Stimulated activated CD8-positive, alpha-beta memory T cell treated with anti-CD3 and anti-CD28 coated beads, Interleukin-15, amount 100 ng/mL, for 4 hours (primary cell): ENCODE measurements around the gene RPUSD4.

Experiments used
- DNase-seq, 2 donors: peaks; one replicate each; pipeline ENCODE4 v3.0.0-alpha.2; 2020; ENCODE audit warnings: low read depth in 2 of 2

RPUSD4 gene

DNA sequence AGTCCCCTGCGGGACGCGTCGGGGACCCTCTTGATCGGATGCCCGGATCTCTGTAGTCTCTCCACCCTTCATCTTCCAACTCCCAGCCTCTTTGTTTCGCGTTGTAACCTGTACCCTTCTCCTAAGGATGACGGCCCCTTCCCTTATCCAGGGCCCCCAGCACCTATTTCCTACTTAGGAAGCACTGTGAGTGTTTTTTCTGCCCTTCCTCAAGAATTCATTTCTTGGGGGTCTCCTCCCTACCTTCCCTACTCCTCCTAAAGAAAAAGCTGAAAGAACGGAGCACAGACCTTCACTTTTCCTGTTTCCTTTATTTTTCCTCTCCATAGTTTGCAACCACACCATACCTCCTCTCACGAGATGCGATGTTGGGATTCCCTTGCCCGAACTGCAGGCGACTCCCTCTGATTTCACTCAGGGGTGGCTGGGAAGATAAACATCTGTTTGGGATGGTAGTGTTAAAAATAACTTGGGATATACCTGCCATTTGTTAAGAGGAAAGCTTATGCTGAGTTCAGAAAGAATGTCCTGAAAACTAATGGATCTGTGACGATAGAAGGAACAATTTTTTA lies 725 bp upstream of the RPUSD4 start:
- DNase-seq, result no peak

DNA sequence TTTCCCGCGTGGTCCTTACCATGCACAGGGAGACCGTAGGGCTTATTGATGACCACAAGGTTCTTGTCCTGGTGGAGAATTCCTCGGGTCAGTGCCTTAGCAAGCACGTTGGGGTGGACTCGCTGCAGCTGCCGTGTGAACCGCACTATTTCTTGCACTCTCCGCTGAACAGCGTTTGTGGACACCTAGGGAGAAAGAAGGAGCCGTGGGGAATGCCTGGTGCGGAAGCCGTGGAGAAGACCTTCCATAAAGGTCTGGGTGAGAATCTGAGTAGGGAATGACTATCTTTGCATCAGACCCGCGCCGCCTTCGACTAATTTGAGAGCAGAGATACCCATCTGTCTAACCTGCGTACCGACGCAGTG lies 597 bp downstream of the RPUSD4 start:
- DNase-seq, result no peak

DNA sequence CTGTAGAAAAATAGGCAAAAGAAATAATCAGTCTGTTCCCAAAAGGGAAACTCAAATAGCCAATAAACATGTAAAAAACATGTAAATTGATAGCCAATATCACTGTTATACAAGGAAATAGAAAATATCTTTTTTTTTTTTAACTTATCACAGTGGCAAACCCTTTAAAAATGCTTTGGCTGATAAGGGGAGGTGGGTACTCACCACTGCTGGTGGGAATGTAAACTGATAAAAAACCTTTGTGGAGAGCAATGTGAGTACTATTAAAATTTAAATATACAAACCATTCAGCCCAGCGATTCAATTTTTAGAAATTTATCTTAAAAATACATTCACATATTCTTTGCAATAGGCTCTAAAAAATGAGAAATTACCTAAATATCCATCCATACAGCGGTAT lies 3.6 kb downstream of the RPUSD4 start:
- DNase-seq, result no peak

DNA sequence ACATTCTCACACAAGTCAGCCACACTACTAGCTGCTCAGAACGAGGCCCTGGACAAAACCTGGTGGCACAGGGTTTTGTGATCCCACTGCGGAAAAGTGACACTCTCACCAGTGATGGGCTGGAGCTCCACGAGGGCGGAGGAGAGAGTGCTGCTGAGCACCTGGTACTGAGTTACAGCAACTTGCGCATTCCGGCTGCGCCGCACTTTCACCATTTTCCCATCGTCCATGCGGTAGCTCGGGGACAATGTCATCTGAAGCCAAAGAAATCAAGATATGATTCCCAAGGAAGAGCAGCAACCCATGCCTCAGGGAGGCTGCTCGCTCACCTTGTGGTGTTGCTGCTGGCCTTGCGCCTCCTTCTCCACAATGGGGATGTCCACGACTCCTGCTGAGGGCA lies 6.1 kb downstream of the RPUSD4 start:
- no peak for DNase-seq

DNA sequence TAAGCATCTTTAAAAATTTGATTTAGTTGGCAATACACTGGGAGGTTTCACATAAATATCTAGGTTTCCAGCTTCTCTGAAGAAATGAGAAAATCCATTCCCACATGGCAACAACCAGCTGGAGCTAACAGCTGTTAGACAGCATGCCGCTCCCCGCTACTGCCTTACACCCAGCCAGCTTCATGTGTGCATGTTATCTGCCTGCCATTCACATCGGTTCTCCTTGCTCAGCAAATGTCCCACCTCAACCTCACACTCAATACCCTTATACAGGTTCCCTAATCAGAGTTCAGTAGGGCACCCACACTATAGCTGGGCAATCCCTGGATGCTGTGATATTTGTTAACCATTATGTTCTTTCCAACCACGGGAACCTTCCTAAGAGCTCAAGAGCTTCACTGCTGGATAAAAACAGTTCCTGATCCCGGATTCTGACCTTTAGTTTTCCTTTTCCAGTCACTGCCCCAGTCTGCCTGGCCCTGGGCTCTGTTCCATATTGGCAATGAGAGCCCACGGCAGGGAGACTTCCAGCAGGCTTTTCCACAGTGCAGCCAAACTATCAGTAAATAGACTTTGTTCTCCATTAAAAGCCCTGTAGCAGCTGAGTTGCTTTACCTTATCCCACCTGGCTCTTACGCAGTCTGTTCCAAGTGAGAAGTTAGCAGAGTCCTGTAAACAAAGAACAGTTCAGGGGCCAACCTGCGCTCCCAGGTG lies 8.6 kb downstream of the RPUSD4 start:
- DNase-seq, result no peak

DNA sequence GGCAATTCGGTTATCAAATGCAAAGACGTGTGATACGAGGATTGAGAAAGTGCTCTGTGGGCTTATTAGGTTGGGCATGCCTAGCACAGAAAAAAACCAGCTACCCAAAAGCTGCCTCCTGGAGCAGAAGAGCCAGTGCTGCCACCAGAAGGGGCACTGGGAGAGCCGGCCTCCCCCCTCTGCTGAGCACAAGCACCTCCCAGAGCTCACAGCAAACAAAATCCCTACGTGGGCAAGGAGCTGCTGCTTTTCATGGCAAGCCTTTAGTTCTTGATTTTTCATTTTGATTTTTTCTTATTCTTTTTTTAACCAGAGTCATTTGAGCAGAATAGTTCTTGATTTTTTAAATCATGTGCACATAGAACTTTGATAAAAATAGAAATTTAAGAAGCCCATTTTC lies 12.8 kb downstream of the RPUSD4 start:
- DNase-seq, result no peak

DNA sequence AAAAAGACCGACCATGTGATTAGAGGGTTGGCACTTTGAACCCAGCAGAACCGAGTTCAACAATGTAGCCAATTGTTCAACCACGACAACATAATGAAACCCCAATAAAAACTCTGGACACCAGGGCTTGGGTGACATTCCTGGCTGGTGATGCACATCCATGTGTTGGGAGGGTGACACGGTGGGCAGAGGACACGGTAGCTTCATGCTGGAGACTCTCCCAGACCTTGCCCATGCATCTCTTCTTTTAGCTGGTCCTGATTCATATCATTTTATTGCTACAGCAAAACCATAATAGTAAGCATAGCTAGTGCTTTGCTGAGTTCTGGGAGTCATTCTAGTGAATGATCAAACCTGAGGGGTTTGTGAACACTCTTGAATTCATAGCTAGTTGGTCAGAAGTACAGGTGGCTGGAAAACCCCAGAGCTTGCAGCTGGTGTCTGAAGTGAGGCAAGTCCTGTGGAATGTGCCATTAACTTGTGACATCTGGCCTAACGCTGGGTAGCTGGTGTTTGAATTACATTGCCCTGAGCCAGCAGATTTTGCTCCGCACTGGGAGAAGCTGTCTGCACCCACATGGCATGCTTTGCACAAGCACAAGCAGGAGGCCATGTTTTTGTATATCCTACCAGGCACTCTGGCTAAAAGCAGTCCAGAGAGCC lies 14.0 kb downstream of the RPUSD4 start:
- DNase-seq, result no peak

DNA sequence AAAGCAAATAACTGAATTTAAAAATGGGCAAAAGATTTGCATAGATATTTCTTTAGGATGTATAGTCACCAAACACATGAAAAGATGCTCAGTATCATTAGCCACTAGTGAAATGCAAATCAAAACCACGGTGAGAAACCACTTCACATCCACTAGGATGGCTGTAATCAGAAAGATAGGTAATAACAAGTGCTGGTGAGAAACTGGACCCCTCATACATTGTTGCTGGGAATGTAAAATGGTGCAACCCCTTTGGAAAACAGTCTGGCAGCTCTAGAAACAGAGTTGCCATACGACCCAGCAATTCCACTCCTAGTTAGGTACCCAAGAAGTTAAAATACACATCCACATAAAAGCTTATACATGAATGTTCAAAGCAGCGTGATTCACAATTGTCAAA lies 16.3 kb downstream of the RPUSD4 start:
- no peak for DNase-seq

DNA sequence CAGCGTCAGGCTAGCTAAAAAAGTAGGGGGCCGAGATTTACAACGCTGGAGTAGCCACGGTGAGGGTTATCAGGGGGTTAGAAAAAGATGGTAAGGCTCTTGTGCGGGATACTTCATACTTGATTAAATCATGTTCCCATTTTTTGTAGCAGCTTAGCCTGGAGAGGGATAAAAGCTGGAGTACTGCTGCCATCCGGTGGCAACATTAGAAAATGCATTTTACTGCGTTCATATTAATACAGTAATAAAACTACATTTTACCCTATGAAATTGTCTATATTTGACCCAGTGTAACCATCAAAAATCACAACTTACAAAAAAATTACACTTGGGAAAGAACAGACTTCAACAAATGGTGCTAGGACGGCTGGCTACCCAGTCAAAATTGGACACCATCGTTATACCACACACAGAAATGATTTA lies 17.3 kb downstream of the RPUSD4 start:
- DNase-seq, result no peak

DNA sequence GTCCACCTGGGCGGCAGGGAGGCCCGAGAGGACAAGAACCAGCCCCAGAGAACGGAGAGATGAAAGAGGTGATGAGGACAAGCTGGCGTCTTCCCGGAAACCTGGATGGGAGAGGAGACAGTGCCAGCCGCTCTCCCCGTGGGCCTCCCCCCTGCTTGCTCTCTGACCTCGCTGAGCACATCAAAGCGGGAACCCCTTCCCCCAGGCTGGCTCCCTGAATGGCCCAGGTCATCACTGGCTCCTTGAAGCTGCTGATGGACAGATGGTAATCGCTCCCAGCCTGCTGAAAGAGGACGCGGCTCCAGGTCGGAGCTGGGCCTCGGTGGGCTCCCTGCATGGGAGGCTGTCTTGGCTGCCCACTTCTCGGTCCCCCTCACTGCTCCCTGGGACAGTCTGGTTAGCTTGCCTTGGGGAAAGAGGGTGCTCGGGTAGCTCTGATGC lies 18.4 kb downstream of the RPUSD4 start:
- DNase-seq, result no peak

DNA sequence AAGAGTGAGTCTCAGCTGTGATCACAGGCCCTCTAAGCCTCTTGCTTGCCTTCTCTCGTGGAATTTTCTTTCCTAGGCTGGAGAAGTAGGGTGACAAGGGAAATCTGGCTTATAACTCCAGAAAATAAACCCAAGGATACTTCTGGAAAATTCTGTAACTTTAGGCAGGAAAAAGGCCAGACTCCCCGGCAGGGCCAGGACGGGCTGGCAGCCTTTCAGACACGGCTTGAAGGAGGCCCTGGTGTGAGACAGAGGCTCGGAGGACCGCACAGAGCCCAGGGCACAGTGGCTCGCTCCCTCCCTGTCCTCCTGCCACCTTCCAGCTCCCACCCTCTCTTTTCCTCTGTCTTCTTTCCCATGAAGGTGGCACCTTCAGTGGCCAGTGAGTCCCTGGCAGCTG lies 19.1 kb downstream of the RPUSD4 start:
- no peak for DNase-seq

DNA sequence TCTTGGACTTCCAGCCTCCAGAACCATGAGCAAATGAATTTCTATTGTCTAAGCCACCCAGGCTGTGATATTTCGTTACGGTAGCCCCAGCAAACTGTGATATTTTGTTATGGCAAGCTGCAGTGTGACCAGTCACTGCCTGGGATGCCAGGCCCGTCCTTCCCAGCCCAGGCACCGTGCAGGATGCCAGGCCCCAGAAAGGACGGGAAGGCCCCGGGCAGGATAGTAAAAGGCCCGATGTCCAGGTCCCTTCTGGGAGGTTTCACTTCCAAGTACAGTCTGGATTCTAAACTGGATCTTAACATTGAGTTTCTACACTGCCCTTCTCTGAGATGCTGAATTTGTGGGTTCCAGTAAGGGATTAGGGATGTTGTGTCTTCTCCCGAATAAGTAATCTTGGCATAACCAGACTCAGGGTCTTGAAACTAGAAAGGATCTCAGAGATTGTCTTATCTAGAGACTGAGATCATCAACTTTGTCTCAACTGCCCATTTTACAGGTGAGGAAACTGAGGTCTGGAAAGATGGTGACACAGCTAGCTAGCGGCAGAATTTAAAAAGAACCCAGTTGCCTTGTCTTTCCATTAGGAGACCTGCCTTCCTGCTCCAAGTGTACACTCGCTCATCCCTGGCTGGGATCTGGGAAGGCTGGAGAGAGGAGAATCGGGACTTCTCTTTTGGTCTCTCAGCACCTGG lies 19.9 kb downstream of the RPUSD4 start:
- no peak for DNase-seq

DNA sequence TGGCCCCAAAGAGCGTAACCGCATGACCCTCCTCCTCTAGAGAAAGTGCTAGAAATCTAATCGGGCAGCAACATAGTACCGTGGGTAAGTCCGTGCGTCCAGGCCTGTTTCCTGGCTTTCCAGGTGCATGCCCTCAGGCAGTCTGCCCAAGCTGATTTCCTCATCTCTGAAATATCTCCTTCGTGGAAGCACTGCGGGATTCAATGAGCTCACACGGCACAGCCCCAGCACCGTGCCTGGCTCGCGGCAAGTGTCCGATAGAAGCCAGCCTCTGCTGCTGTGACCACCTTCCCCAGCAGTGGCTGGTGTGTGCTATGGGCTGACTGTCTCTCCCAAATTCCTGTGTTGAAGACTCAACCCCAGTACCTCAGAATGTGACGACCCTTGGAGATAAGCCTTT lies 20.7 kb downstream of the RPUSD4 start:
- DNase-seq, result no peak

DNA sequence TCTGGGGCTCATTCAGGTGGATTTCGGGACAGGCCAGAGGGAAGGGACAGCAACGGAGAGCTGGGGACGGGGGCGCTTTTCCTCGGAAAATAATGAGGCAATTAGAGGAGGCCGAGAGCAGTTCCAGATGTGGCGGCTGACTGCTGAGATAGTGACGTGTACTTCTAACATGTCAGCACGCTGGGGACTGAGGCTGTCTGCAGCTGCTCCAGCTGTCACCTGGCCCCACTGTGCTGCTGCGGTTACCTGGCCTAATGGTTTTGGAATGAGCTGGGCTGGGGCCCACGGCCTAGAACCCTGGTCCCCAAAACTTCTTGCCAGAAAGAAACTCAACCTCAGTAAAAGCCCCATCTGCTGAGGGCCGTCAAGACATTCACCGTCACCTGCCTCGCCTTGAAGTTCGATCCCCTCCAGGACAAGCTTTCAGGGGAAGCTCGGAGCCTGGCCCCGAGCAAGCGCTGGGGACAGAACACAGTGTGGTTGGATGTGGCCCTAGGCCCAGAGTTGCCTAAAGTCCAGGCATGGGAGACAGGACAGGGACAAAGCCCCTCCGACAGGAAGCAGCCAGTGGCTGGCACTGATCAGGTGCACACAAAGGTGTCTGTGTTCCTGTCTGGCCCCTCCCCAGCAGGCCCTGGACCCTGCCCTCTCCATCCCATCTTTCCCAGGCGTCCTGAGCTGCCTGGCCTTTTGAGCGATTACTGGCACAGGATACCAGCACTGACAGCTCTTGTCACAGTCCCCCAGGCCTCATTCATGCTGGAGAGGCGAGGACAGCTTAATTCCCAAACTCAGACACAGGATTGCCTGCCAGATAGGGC lies 22.1 kb downstream of the RPUSD4 start:
- DNase-seq, result no peak

DNA sequence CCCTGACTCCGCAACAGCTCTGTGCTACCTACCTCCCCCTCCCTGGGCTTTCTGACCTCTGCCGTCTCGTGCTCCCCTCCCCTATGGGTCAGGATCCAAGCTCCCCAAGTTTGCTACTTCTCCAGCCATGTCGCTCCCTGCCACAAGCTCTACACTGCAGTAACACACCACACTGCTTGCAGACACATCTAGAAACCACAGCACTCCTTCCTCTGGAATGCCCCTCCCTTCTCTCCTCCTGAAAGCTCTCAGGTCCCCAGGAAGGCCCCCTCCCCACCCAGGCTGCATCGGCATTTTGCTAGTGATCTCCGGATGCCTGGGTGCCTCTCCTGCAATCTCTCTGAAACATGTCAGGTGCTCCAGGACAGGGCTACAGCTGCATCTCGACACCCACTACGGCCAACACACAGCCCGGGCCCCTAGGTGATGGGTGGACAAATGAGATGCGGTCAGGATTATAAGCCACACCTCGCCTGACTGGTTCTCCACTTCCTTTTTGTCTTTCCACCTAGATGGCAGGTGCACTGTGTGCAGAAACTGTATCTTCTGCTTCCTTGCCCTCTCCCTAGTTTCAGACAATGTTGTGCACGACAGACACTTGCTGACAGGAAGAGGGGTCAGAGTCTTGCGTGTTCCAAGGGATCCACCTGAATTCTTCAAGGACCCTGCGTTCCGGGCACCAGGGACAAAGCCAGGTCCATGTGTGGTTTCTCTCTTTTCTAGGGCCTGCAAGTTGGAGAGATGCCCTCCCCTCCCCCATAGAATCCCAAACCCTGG lies 22.9 kb downstream of the RPUSD4 start:
- DNase-seq, result no peak

DNA sequence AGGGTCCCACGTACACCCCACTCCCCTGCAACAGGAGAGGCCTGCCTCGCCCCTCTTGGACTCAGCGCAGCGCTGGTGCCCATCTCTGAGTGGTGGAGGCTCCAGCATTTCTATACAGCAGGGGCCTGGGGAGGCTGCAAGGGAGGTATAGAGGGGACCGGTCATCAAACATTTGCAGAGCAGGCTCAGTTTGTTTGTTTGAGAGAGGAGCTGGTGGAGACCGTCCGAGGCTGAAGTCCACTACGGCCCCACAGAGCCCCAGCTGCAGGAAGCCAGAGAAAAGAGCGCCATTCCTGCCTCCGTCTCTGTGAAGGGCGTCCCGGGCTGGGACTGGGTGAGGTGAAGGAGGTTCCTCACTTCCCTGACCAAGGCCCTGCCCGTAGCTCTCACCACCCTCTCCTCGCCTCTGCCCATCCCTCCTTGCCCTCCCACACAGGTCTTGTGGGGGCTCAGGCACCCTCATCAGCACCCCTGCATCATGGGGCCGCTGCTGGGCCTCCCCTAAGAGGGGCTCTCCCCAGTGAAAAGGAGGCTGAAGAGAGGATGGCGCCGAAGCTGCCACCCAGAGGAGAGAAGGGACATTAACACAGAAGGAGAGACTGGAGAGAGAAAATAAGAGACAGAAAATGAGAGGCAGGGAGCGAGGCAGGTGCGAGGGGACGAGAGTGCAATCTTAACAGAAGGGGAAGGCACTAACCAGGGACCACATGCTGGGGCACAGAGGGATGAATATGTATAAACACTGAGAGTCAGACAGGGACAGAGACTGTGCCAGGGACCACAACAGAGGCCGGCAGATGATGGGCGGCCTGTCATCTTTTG lies 24.5 kb downstream of the RPUSD4 start:
- DNase-seq, result no peak

DNA sequence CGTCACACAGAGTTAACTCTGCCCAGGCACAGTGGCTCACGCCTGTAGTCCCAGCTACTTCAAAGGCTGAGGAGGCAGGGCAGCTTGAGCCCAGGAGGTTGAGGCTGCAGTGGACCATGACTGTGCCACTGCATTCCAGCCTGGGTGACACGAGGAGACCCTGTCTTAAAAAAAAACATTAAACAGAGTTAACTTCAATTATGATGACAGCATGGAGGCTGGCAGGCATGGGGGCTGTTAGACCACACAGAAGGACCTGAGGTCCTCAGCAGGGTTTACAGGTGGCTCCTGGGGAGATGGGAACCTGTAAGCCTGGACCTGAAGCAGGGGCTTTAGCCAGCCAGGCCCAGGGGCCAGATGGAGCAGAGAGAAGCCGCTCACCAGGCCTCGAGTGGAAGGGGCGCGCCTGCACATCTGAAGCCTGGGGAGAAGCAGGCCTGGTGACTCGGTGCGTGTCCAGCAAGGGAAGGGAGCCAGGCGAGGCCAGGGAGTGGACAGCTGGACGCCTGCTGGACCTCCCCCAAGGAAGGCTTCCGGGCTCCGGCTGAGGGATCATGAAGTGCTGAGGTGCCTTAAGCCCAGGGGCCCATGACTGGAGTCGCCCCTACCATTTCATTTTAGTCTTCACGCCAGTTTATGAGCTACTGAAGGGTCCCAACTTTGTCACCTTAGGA lies 25.3 kb downstream of the RPUSD4 start:
- DNase-seq, result no peak

DNA sequence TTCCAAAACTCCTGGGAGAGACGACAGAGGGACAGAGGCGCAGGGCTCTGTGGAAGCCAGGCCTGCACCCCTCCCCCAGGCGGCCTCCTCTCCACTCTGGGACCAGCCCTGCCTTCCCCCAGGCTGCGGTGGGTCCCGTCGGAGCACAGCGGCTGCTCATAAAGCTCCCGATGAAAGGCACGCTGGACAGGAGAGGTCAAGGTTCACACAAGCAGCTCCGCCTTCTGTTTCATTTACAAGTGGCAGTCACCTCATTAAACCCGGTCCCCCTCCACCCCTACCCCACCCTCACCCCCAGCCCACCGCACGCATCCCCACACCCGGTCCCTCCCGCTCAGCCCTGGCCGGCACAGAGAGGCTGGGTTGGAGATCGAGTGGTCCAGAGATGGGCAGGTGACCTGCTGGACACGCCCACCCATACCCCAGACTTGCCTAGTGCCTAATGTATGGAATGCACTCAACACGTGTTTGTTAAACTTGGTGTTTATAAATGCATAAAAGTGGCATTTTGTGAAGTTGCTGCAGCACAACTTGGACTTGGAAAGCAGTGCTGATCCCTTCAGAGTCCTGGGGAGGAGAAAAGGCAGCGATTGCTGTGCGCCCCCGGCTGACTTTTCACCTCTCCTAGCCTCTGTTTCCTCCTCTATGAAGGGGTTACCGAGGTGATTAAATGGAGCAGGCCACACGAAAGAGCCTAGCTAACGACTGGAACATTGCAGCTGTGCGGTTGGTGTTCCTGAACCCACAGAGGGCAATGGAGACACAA lies 26.0 kb downstream of the RPUSD4 start:
- no peak for DNase-seq
